A549 (cell line): Measurements from ENCODE around the gene CDRT15.
"Not testable (repeated sequence)": the region's sequence is repeated elsewhere in the genome, so short reads cannot be mapped to it uniquely, and the experiment has no call there.

Source experiments
- RCOR1 ChIP-seq: fragments of 150-350 bp; IDR thresholded peaks from 2 replicates; pipeline ENCODE4 v1.6.1; 2014; ENCODE audit warnings: antibody characterized with exemption, low read length, low read depth
- SMC3 ChIP-seq: fragments of >200 bp; sonication (Bioruptor Twin); formaldehyde crosslinking; IDR thresholded peaks from 3 replicates; pipeline ENCODE4 v1.6.1; 2018; ENCODE audit warnings: inconsistent platforms

DNA sequence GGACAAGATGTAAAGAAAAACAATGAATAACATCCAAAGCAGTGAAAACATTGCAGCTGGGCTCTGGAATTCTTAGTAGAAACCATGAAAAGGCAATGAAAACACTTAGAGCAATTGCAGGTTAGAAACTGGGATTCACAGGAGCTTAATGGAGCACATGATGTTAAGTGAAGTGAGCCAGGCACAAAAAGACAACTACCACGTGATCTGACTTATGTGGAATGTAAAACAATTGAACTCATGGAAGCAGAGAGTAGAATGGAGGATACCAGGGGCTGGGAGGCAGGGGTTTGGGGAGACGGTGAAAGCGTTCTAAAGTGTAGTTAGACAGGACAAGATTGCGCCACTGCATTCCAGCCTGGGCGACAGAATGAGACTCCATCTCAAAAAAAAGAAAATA is 2.6 kb upstream of the CDRT15 start:
- not testable (repeated sequence) for TF ChIP-seq RCOR1, SMC3
